ENCODE data around the gene HRH4. TPM values are rescaled to one million over a fixed set of nuclear protein-coding genes. Genes with fewer than 3 reads are reported as not detected.

The HRH4 gene
- total RNA-seq, 1 experiment from 2014 or later: not detected

DNA sequence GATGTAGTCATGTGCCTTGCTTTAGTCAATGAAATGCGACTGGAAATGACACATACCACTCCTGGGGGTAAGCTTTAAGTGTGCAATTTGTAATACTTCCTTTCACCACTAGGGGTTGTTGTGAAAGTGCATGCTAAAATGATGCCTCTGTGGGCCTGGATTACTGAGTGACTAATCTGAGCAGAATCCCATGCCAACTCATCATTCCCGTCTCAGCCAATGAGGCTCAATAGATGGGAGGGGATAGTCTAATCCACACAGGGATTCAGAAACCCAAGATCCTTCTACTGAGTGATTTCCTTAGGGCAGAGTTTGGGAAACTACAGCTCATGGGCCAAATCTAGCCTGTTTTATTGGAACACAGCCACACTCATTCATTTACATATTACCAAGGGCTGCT, 54.0 kb downstream of the HRH4 start:
- Histone ChIP-seq H2BK5ac (ENCODE audit: insufficient read length, low read length) (no peak overlapping the region), H2AK5ac (ENCODE audit: insufficient read length, low read length) (no peak overlapping the region)
- peak; percentile 50 for DNase-seq

More for the DNA sequence above, 54.0 kb downstream of the HRH4 start:
- no peak overlapping the region for H3K27ac Mint-ChIP-seq
- no peak overlapping the region for H4K91ac ChIP-seq (ENCODE audit: insufficient read length, low read depth, low read length)
- H2AFZ ChIP-seq (ENCODE audit: low read length): no peak overlapping the region
- H3K4me2 ChIP-seq (ENCODE audit: insufficient read depth, insufficient read length, low read length): no peak overlapping the region
- no peaks in the 10 kb centered on the region for H4K20me1 ChIP-seq (ENCODE audit: control insufficient read depth, insufficient read depth, insufficient read length)
- no peak overlapping the region for H3K23ac ChIP-seq (ENCODE audit: insufficient read length, low read depth, low read length)
- H3K79me1 ChIP-seq (ENCODE audit: insufficient read depth, low read depth, low read length, poor library complexity, severe bottlenecking): no peaks in the 10 kb centered on the region
- TF ChIP-seq, protein P1, sequence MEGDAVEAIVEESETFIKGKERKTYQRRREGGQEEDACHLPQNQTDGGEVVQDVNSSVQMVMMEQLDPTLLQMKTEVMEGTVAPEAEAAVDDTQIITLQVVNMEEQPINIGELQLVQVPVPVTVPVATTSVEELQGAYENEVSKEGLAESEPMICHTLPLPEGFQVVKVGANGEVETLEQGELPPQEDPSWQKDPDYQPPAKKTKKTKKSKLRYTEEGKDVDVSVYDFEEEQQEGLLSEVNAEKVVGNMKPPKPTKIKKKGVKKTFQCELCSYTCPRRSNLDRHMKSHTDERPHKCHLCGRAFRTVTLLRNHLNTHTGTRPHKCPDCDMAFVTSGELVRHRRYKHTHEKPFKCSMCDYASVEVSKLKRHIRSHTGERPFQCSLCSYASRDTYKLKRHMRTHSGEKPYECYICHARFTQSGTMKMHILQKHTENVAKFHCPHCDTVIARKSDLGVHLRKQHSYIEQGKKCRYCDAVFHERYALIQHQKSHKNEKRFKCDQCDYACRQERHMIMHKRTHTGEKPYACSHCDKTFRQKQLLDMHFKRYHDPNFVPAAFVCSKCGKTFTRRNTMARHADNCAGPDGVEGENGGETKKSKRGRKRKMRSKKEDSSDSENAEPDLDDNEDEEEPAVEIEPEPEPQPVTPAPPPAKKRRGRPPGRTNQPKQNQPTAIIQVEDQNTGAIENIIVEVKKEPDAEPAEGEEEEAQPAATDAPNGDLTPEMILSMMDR (conservative IDR thresholded peaks at IDR 0.05): peak; percentile 74
- no peak overlapping the region for H4K5ac ChIP-seq (ENCODE audit: insufficient read length, low read depth, low read length)
- H3T11ph ChIP-seq (ENCODE audit: low read length): no peak overlapping the region
- no peak overlapping the region for H3K14ac ChIP-seq (ENCODE audit: insufficient read depth, low read length)
- no peak overlapping the region for H2BK12ac ChIP-seq (ENCODE audit: insufficient read length, low read depth, low read length)
- H3K56ac ChIP-seq (ENCODE audit: insufficient read length, low read depth, low read length): no peak overlapping the region
- H3K4me3 Mint-ChIP-seq: no peak overlapping the region
- no peak overlapping the region for H3K18ac ChIP-seq (ENCODE audit: insufficient read length, low read depth, low read length)
- no peaks in the 10 kb centered on the region for H3K23me2 ChIP-seq (ENCODE audit: insufficient read length, low read depth, low read length, poor library complexity, severe bottlenecking)
- H3K79me2 ChIP-seq (ENCODE audit: insufficient read depth, low read length): no peaks in the 10 kb centered on the region
- H3K27me3 ChIP-seq (ENCODE audit: insufficient read depth, low read length): no peaks in the 10 kb centered on the region
- no peak overlapping the region for H3K27ac ChIP-seq (ENCODE audit: insufficient read length, low read depth, low read length)
- H3K4me1 ChIP-seq (ENCODE audit: insufficient read depth, low read length): no peaks in the 10 kb centered on the region
- H3K4ac ChIP-seq (ENCODE audit: low read depth, low read length): no peak overlapping the region
- no peaks in the 10 kb centered on the region for H3K4me1 Mint-ChIP-seq
- no peak overlapping the region for H2BK120ac ChIP-seq (ENCODE audit: low read depth, low read length, poor library complexity, severe bottlenecking)
- no peak overlapping the region for H3K9ac ChIP-seq (ENCODE audit: extremely low read depth, insufficient read length, low read length)
- no peaks in the 10 kb centered on the region for H3K36me3 Mint-ChIP-seq (ENCODE audit: insufficient read depth in 1 of 3, low read depth in 3 of 3)
- no peaks in the 10 kb centered on the region for H3K27me3 Mint-ChIP-seq (ENCODE audit: low read depth)
- H4K8ac ChIP-seq (replicated peaks; ENCODE audit: insufficient read length, low read depth, low read length): no peak overlapping the region
- no peaks in the 10 kb centered on the region; a peak in 2 of 5 replicates for H3K9me3 Mint-ChIP-seq
- H3K9me3 ChIP-seq (ENCODE audit: control insufficient read depth, low read depth, low read length): no peaks in the 10 kb centered on the region
- H2BK15ac ChIP-seq (ENCODE audit: low read depth, low read length): no peak overlapping the region
- no peak overlapping the region for H2BK20ac ChIP-seq (ENCODE audit: low read depth, low read length, poor library complexity, severe bottlenecking)
- WGBS (ENCODE audit: extremely low coverage, insufficient read length, low lambda C conversion rate): no CpG with 5 or more reads among the region's 2 CpGs

Data from H9 (cell line).